Smooth muscle cell (in vitro differentiated cells): ENCODE measurements around the gene TNS3. TPM values are rescaled to one million over a fixed set of nuclear protein-coding genes. Genes with fewer than 3 reads are reported as not detected.

Experiments
- DNase-seq: peaks from one replicate; lab custom pipeline; 2025; ENCODE audit not compliant: unreplicated experiment; lab: John Stamatoyannopoulos, UW
- H2AFZ ChIP-seq: fragments of 200-600 bp; sonication (generic); 2 replicates; pipeline ENCODE4 v1.6.0; 2016; ENCODE audit warnings: antibody characterized with exemption, low read depth, mild to moderate bottlenecking
- H3F3A ChIP-seq: fragments of 200-600 bp; sonication (generic); 2 replicates; pipeline ENCODE4 v1.6.0; 2017; ENCODE audit warnings: antibody characterized with exemption, low read depth
- H3K27ac ChIP-seq: fragments of 200-600 bp; sonication (generic); 2 replicates; pipeline ENCODE4 v1.5.1; 2016; ENCODE audit warnings: low read depth, mild to moderate bottlenecking
- H3K27me3 ChIP-seq: fragments of 200-600 bp; sonication (generic); 2 replicates; pipeline ENCODE4 v1.6.1; 2016; ENCODE audit warnings: low read depth, mild to moderate bottlenecking
- H3K36me3 ChIP-seq: fragments of 200-600 bp; sonication (generic); 2 replicates; pipeline ENCODE4 v1.5.1; 2016; ENCODE audit warnings: low read depth
- H3K4me1 ChIP-seq: fragments of 200-600 bp; sonication (generic); 2 replicates; pipeline ENCODE4 v1.5.1; 2016; ENCODE audit warnings: low read depth
- H3K4me2 ChIP-seq: fragments of 200-600 bp; sonication (generic); 2 replicates; pipeline ENCODE4 v1.6.0; 2016; ENCODE audit warnings: mild to moderate bottlenecking
- H3K4me3 ChIP-seq: fragments of 200-600 bp; sonication (generic); 2 replicates; pipeline ENCODE4 v1.5.1; 2016; ENCODE audit warnings: mild to moderate bottlenecking
- H3K79me2 ChIP-seq: fragments of 200-600 bp; sonication (generic); 2 replicates; pipeline ENCODE4 v1.6.0; 2016; ENCODE audit warnings: low read depth, mild to moderate bottlenecking
- H3K9ac ChIP-seq: fragments of 200-600 bp; sonication (generic); 2 replicates; pipeline ENCODE4 v1.6.0; 2016; ENCODE audit warnings: low read depth
- H3K9me3 ChIP-seq: fragments of 200-600 bp; sonication (generic); replicated peaks from 2 replicates; pipeline ENCODE4 v1.5.1; 2016; ENCODE audit warnings: low read depth
- H4K20me1 ChIP-seq: fragments of 200-600 bp; sonication (generic); 2 replicates; pipeline ENCODE4 v1.6.0; 2016; ENCODE audit warnings: low read depth
- WGBS: methylation state at CpG from one replicate; pipeline ENCODE4 v1.1.7; 2016; ENCODE audit warnings: low lambda C conversion rate; 5-methylcytosine and 5-hydroxymethylcytosine counted together
- polyA plus RNA-seq: library from polyadenylated mRNA; unstranded; fragments of >200 nt; fragmentation: Nextera tagmentation; extraction: Ambion mirVana; gene quantifications from 2 replicates; pipeline ENCODE4 v1.2.1, GENCODE V29; 2016
- total RNA-seq: library from RNA; depleted of rRNA; stranded (reverse); fragments of >200 nt; gene quantifications from 2 replicates; pipeline ENCODE4 v1.2.3, GENCODE V29; 2014
- TF ChIP-seq, protein P1 (sequence below): fragments of 200-600 bp; sonication (generic); IDR thresholded peaks from 2 replicates; pipeline ENCODE4 v1.5.1; 2017; ENCODE audit warnings: borderline replicate concordance, mild to moderate bottlenecking, antibody characterized with exemption; ENCODE audit not compliant: insufficient read depth, poor library complexity, severe bottlenecking

The TNS3 gene
- total and polyA plus RNA-seq, 2 experiments from 2014 or later: 32.6 to 50.5 TPM

DNA sequence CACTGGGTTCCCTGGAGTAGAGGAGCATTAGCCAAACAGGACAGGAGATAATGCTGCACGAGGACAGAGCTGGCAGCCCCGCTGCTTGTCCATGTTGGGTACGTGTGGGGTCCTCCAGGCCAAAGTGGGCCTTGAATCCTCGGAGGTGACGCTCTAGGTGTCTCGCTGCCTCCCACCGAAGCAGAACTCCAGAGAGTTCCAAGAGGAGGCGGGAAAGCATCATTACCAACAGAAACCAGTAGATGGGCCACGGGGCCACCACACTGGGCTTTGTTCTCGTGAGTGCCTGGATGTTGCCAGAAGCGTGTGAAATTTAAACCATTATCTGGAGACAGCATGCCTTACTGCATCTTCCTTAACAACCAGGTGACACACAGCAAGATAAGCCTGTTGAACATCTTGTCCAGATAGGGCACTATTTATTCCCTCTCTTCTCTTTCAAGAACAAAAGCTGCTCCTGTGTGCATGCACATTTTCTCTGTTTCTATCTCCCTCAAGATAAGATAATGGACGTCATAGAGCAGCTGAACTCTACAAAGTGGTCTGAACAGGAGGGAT, 56.8 kb downstream of the TNS3 start:
- no peak overlapping the region for H3K4me3 ChIP-seq
- H3K4me2 ChIP-seq: no peak overlapping the region
- TF ChIP-seq, protein P1, sequence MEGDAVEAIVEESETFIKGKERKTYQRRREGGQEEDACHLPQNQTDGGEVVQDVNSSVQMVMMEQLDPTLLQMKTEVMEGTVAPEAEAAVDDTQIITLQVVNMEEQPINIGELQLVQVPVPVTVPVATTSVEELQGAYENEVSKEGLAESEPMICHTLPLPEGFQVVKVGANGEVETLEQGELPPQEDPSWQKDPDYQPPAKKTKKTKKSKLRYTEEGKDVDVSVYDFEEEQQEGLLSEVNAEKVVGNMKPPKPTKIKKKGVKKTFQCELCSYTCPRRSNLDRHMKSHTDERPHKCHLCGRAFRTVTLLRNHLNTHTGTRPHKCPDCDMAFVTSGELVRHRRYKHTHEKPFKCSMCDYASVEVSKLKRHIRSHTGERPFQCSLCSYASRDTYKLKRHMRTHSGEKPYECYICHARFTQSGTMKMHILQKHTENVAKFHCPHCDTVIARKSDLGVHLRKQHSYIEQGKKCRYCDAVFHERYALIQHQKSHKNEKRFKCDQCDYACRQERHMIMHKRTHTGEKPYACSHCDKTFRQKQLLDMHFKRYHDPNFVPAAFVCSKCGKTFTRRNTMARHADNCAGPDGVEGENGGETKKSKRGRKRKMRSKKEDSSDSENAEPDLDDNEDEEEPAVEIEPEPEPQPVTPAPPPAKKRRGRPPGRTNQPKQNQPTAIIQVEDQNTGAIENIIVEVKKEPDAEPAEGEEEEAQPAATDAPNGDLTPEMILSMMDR: no peak
- H3K9ac ChIP-seq: no peak overlapping the region
- no peak overlapping the region for H3K27ac ChIP-seq
- H3K27me3 ChIP-seq: no peaks in the 10 kb centered on the region
- no peaks in the 10 kb centered on the region for H3K4me1 ChIP-seq
- no peak for DNase-seq
- no peak overlapping the region for H2AFZ ChIP-seq
- no peaks in the 10 kb centered on the region for H4K20me1 ChIP-seq
- H3K79me2 ChIP-seq: peaks cover 55% of the 10 kb centered on the region
- H3K36me3 ChIP-seq: peaks cover 9% of the 10 kb centered on the region
- WGBS: 83% methylated on average over 12 of the region's 12 CpGs
- H3K9me3 ChIP-seq: no peaks in the 10 kb centered on the region
- peaks cover 11% of the 10 kb centered on the region for H3F3A ChIP-seq

DNA sequence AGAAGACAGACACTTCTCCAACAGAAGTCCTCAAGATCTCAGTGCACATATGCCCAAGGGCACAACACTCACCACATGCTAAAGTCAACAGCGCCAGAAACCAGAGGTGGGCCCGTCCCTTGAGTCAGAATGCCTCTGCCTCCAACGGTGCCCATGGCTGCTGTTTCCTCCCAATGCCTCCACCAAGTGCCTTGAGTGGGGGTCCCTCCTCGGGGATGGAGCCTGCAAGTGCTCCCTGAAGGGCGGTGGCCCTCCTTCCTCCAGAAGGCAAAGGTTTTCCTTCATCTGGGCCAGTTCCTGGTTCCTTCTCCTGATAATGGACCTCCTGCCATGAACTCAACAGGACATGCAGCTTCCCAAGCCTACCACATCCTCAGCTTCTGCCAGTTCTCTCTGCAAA, 58.5 kb downstream of the TNS3 start:
- H3K4me2 ChIP-seq: no peak overlapping the region
- peaks cover 10% of the 10 kb centered on the region for H3K4me1 ChIP-seq
- H3K4me3 ChIP-seq: no peak overlapping the region
- no peak overlapping the region for H2AFZ ChIP-seq
- no peak overlapping the region for H3K27ac ChIP-seq
- 99% methylated on average over 5 of the region's 5 CpGs for WGBS
- peaks cover 13% of the 10 kb centered on the region for H3F3A ChIP-seq
- TF ChIP-seq, protein P1: no peak
- peaks cover 40% of the 10 kb centered on the region for H3K79me2 ChIP-seq
- H3K36me3 ChIP-seq: peaks cover 4% of the 10 kb centered on the region
- no peak for DNase-seq
- H3K9me3 ChIP-seq: no peaks in the 10 kb centered on the region
- no peaks in the 10 kb centered on the region for H3K27me3 ChIP-seq
- H4K20me1 ChIP-seq: no peaks in the 10 kb centered on the region
- no peak overlapping the region for H3K9ac ChIP-seq

DNA sequence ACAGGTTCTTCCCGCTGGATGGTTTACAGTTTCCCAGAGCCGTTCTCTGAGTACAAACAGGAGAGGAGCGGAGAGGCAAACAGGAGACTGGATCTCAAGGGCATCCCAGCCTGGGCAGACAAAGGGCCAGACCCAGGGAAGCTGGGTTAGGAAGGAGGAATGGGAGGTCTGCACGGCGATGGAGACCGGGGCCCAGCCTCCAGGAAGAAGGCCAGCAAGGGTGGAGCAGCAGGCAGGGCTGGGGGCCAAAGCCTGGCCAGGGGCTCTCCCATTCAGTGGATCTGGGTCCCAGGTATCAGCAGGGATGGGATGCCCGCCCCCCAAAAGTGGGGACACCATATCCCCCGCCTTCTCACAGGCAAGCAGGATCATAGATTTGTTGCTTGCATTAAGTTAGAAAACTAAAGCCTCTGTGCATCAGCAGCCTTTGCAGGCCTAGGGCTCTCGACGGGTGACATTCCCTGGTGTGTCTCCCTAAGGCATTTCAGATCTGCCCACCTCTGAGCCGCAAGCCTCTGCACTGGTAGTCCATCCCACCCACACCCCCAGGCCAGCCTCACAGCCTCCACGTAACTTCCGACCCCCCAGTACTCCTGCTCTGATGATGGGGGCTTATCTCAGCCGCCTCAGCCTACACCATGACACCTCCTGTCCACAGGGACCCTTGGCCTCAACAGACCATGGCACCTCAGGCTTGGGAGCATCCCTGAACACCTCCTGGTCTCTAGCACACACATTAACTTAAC, 59.9 kb downstream of the TNS3 start:
- Histone ChIP-seq H3K4me2 (no peak overlapping the region), H3K4me3 (no peak overlapping the region), H3K36me3 (no peaks in the 10 kb centered on the region), H3K79me2 (peaks cover 44% of the 10 kb centered on the region), H3K27me3 (no peaks in the 10 kb centered on the region), H3K9me3 (no peaks in the 10 kb centered on the region), H3K27ac (peak overlapping the region; percentile 92), H2AFZ (no peak overlapping the region), H3F3A (peaks cover 22% of the 10 kb centered on the region), H4K20me1 (no peaks in the 10 kb centered on the region), H3K9ac (no peak overlapping the region), H3K4me1 (peaks cover 11% of the 10 kb centered on the region)
- WGBS: 82% methylated on average over 14 of the region's 14 CpGs
- TF ChIP-seq, protein P1: no peak
- DNase-seq: no peak
